SK-N-MC (cell line): Measurements from ENCODE around the gene KANSL3.
"Not testable (repeated sequence)": the region's sequence is repeated elsewhere in the genome, so short reads cannot be mapped to it uniquely, and the experiment has no call there.

Source experiments
- DNase-seq: peaks from one replicate; pipeline ENCODE4 v3.0.0-alpha.2; 2011; ENCODE audit warnings: low read depth, low spot score
- H3K27ac ChIP-seq: fragments of 200-600 bp; sonication (generic); 2 replicates; pipeline ENCODE4 v1.5.1; 2016; ENCODE audit warnings: mixed run types
- H3K36me3 ChIP-seq: fragments of 200-600 bp; sonication (generic); 2 replicates; pipeline ENCODE4 v1.6.1; 2017; ENCODE audit warnings: antibody characterized with exemption, low read length, mixed read lengths; ENCODE audit not compliant: insufficient read depth
- H3K4me3 ChIP-seq: fragments of 200-600 bp; sonication (generic); 2 replicates; pipeline ENCODE4 v1.5.1; 2016
- H3K9ac ChIP-seq: fragments of 200-600 bp; sonication (generic); 2 replicates; pipeline ENCODE4 v1.8.0; 2017; ENCODE audit warnings: mixed run types, mixed read lengths; ENCODE audit not compliant: insufficient read length
- H3K9me3 ChIP-seq: fragments of 200-600 bp; sonication (generic); 2 replicates; pipeline ENCODE4 v1.6.1; 2017; ENCODE audit warnings: low read depth, mild to moderate bottlenecking, antibody characterized with exemption, low read length, moderate library complexity, mixed read lengths
- EZH2 ChIP-seq: fragments of 200-600 bp; sonication (generic); IDR thresholded peaks from one replicate; pipeline ENCODE4 v1.6.1; 2017; ENCODE audit warnings: antibody characterized with exemption
- FOXP2 ChIP-seq: optimal IDR thresholded peaks from 2 replicates; pipeline ENCODE3; 2011; ENCODE audit warnings: mild to moderate bottlenecking, moderate library complexity; ENCODE audit not compliant: insufficient read depth; ENCODE audit errors: extremely low read length, control extremely low read depth
- POLR2AphosphoS5 ChIP-seq: IDR thresholded peaks from 2 replicates; pipeline ENCODE4 v1.6.1; 2012; ENCODE audit warnings: mild to moderate bottlenecking, low read depth, low read length, borderline replicate concordance

The KANSL3 gene

DNA sequence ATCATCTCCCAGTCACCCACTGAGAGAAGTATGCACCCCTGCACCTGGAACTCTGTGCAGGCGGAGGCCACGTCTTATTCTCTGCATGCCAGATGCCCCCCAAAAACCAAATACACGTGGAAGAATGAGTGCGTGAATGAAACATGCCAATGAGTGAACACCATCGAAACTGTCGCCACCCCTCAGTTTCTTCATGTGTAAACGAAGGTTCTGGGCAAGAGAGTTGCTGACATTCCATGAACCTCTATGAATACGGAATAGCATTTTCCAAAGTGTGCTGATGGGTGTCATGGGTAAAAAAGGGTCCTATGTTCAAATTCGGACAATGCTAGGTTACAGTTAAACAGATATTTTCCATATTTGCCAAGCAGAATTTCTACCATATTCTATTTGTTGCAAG is 24.2 kb upstream of the KANSL3 start:
- no peak for DNase-seq
- no peak overlapping the region for H3K27ac ChIP-seq
- H3K36me3 ChIP-seq = no peaks in the 10 kb centered on the region
- TF ChIP-seq EZH2 (no peak), POLR2AphosphoS5 (no peak), FOXP2 (no peak)
- H3K4me3 ChIP-seq = no peak overlapping the region
- no peaks in the 10 kb centered on the region; the same call in 1 of the 2 replicates for H3K9me3 ChIP-seq
- no peak overlapping the region for H3K9ac ChIP-seq

DNA sequence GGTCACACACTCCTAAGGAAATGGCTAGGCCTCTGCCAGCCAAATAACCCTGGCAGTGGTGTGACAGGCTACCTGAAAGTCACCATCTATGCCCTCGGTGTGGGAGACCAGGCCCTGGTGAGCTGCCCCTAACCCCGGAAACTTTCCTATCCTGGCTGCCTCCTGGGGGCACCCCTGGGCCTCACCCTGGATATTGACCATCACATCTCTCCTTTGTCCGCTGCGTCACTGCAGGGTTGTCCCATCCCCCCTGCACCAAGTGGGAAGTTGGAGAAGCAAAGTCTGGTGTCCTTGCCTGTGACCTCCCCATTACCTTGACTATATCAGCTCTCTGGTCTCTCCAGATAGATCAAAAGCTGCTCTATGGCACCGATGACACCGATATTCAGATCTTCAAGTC is 23.2 kb upstream of the KANSL3 start:
- no peak for TF ChIP-seq POLR2AphosphoS5
- TF ChIP-seq FOXP2 = no peak
- TF ChIP-seq EZH2 = no peak
- Histone ChIP-seq H3K36me3 (no peaks in the 10 kb centered on the region), H3K4me3 (no peak overlapping the region), H3K9ac (no peak overlapping the region), H3K9me3 (no peaks in the 10 kb centered on the region; the same call in 1 of the 2 replicates), H3K27ac (no peak overlapping the region)
- DNase-seq = no peak

DNA sequence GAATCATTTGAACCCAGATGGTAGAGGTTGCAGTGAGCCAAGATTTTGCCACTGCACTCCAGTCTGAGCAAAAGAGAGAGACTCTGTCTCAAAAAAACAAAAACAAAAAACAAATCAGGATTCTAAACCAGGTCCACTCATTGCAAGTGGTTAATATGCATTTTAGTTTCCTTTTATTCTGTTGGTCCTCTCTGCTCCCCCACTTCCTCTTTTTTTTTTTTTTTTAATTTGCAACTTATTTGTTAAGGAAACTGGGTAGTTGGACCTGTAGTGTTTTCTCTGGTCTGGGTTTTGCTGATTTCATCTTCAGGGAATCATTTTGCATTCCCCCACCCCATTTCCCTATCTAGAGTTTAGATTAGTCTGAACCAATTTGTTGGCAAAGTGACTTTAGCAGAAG is 18.4 kb upstream of the KANSL3 start:
- Histone ChIP-seq H3K4me3 (no peak overlapping the region), H3K27ac (no peak overlapping the region), H3K36me3 (no peaks in the 10 kb centered on the region), H3K9ac (no peak overlapping the region), H3K9me3 (no peaks in the 10 kb centered on the region)
- DNase-seq = no peak
- TF ChIP-seq FOXP2 (no peak), POLR2AphosphoS5 (no peak), EZH2 (no peak)

DNA sequence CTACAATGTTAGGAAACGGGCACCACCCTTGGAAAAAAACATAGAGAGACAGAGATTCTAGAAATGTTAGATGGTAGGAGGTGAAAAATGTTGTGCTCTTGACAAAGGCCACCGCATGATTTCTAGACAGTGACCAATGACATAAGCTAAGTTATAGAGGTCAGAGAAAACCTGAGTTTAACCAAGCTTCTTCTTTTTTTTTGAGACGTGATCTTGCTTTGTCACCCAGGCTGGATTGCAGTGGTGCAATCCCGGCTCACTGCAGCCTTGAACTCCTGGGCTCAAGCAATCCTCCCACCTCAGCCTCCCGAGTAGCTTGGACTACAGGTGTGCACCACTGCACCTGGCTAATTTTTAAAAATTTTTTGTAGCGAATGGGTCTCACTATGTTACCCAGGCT is 17.4 kb upstream of the KANSL3 start:
- Histone ChIP-seq H3K9ac (no peak overlapping the region), H3K27ac (no peak overlapping the region), H3K4me3 (no peak overlapping the region), H3K36me3 (no peaks in the 10 kb centered on the region), H3K9me3 (no peaks in the 10 kb centered on the region)
- TF ChIP-seq POLR2AphosphoS5 = no peak
- TF ChIP-seq FOXP2 = no peak
- TF ChIP-seq EZH2 = no peak
- no peak for DNase-seq

DNA sequence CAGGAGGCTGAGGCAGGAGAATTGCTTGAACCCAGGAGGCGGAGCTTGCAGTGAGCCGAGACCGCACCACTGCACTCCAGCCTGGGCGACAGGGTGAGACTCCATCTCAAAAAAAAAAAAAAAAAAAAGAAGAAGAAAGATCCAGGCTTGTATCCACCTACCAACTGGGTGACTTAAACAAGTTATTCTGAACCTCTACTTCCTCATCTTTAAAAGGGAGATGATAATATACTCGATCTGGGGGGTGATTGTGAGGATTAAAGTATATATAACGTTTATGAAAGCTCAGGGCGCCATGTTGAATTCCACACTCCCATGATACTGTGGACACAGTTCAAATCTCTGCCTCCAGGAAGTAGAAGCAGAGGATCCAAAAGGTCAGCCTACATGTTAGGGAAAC is 16.7 kb upstream of the KANSL3 start:
- not testable (repeated sequence) for H3K36me3 ChIP-seq, H3K27ac ChIP-seq, H3K9me3 ChIP-seq, DNase-seq, H3K9ac ChIP-seq, H3K4me3 ChIP-seq

DNA sequence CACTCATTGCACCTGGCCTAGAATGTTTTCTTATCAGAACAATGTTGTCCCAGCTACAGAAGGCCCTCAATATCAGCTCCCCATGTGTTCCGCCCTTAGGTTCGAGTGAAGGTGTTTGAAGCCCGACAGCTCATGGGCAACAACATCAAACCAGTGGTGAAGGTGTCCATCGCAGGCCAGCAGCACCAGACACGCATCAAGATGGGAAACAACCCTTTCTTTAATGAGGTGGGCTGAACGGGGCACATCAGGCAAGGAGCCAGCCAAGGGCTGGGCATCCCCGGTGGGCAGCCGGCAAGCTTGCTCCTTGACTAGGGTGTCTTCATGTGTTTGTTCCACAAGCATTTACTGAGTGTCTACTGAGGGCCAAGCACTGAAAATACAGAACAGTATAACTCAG is 13.7 kb upstream of the KANSL3 start:
- no peak overlapping the region for H3K9ac ChIP-seq
- TF ChIP-seq FOXP2 (no peak), EZH2 (no peak)
- no peak for DNase-seq
- H3K9me3 ChIP-seq = no peaks in the 10 kb centered on the region
- no peaks in the 10 kb centered on the region for H3K36me3 ChIP-seq
- no peak overlapping the region for H3K4me3 ChIP-seq
- H3K27ac ChIP-seq = no peak overlapping the region

DNA sequence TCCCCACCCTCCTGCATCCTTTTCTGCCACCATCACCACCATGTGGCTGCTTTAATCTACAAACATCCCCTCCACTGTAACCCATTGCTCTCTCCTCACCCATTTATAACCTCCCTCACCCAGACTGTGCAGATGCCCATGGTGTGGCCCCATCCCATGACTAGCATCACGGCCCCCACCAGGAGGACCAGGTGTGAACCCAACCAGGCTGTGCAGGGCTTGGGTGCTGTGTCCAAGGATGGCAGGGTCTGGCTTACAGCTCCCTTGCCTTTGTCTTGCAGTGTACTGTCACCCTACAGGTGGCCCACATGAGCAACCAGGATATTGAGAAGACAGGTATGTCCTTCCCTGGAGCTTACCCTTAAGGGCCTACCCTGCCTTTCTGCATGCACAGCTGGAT is 11.2 kb upstream of the KANSL3 start:
- TF ChIP-seq POLR2AphosphoS5 = no peak
- TF ChIP-seq FOXP2 = no peak
- no peak for TF ChIP-seq EZH2
- Histone ChIP-seq H3K27ac (no peak overlapping the region), H3K9me3 (no peaks in the 10 kb centered on the region), H3K9ac (no peak overlapping the region), H3K4me3 (no peak overlapping the region), H3K36me3 (no peaks in the 10 kb centered on the region)
- DNase-seq = no peak

DNA sequence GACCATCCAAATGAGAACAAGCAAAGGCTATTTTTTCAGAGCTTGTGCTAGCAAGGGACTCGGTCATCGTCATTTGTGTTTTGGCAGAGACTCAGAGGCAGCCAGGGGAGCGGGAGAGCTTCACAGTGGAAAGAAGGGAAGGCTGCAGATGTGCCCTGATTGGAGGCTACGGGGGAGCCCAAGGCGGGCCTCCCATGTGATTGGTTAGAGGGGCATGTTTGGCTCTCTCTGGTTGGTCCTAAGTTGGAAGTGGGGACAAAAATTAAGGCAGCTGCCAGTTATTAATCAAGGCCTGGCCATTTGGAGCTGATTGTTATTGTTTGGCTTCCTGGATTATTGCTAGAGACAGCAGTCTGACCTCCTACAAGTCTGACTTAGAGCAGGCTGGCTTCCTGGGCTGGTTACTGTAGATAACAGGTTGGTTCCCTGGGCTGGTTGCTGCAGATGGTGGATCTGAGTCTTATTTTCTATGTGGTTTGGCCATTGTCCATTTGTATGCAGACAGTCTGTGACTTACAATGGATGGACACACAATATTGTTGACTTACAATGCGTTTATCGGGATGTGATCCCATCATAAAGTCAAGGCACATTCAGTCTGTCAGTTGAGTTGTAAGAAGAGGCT is 10.3 kb upstream of the KANSL3 start:
- TF ChIP-seq POLR2AphosphoS5 (no peak), EZH2 (no peak), FOXP2 (no peak)

DNA sequence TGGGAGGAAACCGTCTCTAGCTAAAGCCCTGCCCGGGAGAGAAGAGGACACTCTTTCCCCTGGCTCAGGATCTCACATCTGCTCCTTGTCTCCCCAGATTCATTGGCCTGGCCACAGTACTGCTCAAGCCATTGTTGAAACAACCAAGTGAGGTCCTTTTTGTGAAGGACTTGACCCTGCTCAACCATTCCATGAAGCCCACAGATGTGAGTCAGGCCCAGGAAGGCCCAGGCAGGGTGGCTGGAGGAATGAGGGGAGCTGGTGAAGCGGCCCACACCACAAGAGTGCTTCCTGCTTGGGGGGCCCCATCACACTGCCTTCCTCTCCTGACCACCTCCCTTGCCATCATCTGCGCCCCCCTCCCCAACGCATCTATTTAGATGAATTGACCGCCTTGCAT is 9.6 kb upstream of the KANSL3 start:
- DNase-seq = no peak
- Histone ChIP-seq H3K4me3 (no peak overlapping the region), H3K9ac (no peak overlapping the region), H3K27ac (no peak overlapping the region), H3K36me3 (no peaks in the 10 kb centered on the region), H3K9me3 (no peaks in the 10 kb centered on the region)
- TF ChIP-seq FOXP2 (no peak), POLR2AphosphoS5 (no peak), EZH2 (no peak)

More for the DNA sequence above, 10.3 kb upstream of the KANSL3 start:
- H3K9ac ChIP-seq = no peak overlapping the region
- no peak overlapping the region for H3K27ac ChIP-seq
- no peaks in the 10 kb centered on the region for H3K36me3 ChIP-seq
- H3K4me3 ChIP-seq = no peak overlapping the region
- no peak for DNase-seq
- H3K9me3 ChIP-seq = no peaks in the 10 kb centered on the region
